ENCODE measurements around the gene ZNF341. TPM values are rescaled to one million over a fixed set of nuclear protein-coding genes. Genes with fewer than 3 reads are reported as not detected.

ZNF341 gene
- total and polyA plus RNA-seq, 9 of the 15 experiments (the other 6 are each of a cell fraction or from before 2014, with no cell fraction given), result 0.08 to 2.6 (median 1.0) TPM

DNA sequence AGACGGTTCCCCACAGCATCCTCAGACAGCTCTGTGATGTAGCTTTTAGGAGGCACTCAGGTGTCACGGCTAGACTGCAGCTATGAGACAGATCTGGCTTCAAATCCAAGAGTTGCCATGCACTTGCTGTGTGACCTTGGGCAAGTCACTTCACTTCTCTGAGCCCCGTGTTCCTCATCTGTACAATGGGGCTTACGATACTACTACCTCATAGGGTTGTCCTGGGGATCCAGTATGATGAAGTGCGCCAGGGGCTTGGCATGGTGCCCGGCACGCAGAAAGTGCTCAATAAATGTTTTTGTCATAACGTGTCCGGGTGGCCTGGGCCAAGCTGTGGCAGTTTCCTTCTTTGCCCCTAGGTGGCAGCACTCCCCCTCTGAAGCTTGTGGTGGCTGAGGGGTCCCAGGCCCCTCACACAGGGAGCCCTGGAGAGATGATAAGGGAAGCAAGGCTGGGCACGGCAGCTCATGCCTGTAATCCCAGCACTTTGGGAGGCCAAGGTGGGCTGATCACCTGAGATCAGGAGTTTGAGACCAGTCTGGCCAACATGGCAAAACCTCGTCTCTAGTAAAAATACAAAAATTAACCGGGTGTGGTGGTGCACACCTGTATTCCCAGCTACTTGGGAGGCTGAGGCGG lies 60.3 kb downstream of the ZNF341 start (continued):
- peak; percentile 38 for TF ChIP-seq DACH1 (IDR thresholded peaks at IDR 0.05; ENCODE audit: partially characterized antibody)
- TF ChIP-seq, protein P1, sequence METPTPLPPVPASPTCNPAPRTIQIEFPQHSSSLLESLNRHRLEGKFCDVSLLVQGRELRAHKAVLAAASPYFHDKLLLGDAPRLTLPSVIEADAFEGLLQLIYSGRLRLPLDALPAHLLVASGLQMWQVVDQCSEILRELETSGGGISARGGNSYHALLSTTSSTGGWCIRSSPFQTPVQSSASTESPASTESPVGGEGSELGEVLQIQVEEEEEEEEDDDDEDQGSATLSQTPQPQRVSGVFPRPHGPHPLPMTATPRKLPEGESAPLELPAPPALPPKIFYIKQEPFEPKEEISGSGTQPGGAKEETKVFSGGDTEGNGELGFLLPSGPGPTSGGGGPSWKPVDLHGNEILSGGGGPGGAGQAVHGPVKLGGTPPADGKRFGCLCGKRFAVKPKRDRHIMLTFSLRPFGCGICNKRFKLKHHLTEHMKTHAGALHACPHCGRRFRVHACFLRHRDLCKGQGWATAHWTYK (CRISPR knock-in tag; IDR thresholded peaks at IDR 0.05), result no peak
- no peak for TF ChIP-seq RBM14 (IDR thresholded peaks at IDR 0.05; ENCODE audit: borderline replicate concordance, insufficient read depth, low read depth, low read length)
- peak; percentile 37; the same call in 1 of the 2 replicates for TF ChIP-seq ESRRA (IDR thresholded peaks at IDR 0.05; ENCODE audit: borderline replicate concordance, low read depth)
- TF ChIP-seq, protein P2, sequence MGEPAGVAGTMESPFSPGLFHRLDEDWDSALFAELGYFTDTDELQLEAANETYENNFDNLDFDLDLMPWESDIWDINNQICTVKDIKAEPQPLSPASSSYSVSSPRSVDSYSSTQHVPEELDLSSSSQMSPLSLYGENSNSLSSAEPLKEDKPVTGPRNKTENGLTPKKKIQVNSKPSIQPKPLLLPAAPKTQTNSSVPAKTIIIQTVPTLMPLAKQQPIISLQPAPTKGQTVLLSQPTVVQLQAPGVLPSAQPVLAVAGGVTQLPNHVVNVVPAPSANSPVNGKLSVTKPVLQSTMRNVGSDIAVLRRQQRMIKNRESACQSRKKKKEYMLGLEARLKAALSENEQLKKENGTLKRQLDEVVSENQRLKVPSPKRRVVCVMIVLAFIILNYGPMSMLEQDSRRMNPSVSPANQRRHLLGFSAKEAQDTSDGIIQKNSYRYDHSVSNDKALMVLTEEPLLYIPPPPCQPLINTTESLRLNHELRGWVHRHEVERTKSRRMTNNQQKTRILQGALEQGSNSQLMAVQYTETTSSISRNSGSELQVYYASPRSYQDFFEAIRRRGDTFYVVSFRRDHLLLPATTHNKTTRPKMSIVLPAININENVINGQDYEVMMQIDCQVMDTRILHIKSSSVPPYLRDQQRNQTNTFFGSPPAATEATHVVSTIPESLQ (CRISPR knock-in tag; IDR thresholded peaks at IDR 0.05), result no peak
- TF ChIP-seq, protein P3, sequence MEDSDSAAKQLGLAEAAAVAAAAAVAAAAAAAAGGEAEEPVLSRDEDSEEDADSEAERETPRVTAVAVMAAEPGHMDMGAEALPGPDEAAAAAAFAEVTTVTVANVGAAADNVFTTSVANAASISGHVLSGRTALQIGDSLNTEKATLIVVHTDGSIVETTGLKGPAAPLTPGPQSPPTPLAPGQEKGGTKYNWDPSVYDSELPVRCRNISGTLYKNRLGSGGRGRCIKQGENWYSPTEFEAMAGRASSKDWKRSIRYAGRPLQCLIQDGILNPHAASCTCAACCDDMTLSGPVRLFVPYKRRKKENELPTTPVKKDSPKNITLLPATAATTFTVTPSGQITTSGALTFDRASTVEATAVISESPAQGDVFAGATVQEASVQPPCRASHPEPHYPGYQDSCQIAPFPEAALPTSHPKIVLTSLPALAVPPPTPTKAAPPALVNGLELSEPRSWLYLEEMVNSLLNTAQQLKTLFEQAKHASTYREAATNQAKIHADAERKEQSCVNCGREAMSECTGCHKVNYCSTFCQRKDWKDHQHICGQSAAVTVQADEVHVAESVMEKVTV (CRISPR knock-in tag; IDR thresholded peaks at IDR 0.05), result 0 out of 2 replicates have a peak, but pooled peaks have one; percentile 19
- no peak for TF ChIP-seq SAFB (IDR thresholded peaks at IDR 0.05; ENCODE audit: borderline replicate concordance, low read depth, low read length)
- TF ChIP-seq PPARD (CRISPR knock-in tag; IDR thresholded peaks at IDR 0.05), result no peak
- no peak for TF ChIP-seq CBFA2T3 (IDR thresholded peaks at IDR 0.05)
- no peak for TF ChIP-seq SETDB1 (IDR thresholded peaks at IDR 0.05; ENCODE audit: low read length)
- TF ChIP-seq, protein P4, sequence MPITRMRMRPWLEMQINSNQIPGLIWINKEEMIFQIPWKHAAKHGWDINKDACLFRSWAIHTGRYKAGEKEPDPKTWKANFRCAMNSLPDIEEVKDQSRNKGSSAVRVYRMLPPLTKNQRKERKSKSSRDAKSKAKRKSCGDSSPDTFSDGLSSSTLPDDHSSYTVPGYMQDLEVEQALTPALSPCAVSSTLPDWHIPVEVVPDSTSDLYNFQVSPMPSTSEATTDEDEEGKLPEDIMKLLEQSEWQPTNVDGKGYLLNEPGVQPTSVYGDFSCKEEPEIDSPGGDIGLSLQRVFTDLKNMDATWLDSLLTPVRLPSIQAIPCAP (CRISPR knock-in tag; IDR thresholded peaks at IDR 0.05; ENCODE audit: borderline replicate concordance), result no peak
- no peak for TF ChIP-seq TGIF2 (CRISPR knock-in tag; IDR thresholded peaks at IDR 0.05)
- TF ChIP-seq, protein P5, sequence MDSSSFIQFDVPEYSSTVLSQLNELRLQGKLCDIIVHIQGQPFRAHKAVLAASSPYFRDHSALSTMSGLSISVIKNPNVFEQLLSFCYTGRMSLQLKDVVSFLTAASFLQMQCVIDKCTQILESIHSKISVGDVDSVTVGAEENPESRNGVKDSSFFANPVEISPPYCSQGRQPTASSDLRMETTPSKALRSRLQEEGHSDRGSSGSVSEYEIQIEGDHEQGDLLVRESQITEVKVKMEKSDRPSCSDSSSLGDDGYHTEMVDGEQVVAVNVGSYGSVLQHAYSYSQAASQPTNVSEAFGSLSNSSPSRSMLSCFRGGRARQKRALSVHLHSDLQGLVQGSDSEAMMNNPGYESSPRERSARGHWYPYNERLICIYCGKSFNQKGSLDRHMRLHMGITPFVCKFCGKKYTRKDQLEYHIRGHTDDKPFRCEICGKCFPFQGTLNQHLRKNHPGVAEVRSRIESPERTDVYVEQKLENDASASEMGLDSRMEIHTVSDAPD (CRISPR knock-in tag; IDR thresholded peaks at IDR 0.05), result no peak
- TF ChIP-seq CTBP1 (IDR thresholded peaks at IDR 0.05; ENCODE audit: borderline replicate concordance), result no peak
- TF ChIP-seq, protein P6, sequence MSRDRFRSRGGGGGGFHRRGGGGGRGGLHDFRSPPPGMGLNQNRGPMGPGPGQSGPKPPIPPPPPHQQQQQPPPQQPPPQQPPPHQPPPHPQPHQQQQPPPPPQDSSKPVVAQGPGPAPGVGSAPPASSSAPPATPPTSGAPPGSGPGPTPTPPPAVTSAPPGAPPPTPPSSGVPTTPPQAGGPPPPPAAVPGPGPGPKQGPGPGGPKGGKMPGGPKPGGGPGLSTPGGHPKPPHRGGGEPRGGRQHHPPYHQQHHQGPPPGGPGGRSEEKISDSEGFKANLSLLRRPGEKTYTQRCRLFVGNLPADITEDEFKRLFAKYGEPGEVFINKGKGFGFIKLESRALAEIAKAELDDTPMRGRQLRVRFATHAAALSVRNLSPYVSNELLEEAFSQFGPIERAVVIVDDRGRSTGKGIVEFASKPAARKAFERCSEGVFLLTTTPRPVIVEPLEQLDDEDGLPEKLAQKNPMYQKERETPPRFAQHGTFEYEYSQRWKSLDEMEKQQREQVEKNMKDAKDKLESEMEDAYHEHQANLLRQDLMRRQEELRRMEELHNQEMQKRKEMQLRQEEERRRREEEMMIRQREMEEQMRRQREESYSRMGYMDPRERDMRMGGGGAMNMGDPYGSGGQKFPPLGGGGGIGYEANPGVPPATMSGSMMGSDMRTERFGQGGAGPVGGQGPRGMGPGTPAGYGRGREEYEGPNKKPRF (IDR thresholded peaks at IDR 0.05; ENCODE audit: low read depth, low read length), result no peak
- TF ChIP-seq HDGF (IDR thresholded peaks at IDR 0.05), result peak; percentile 83; the same call in 1 of the 2 replicates

Data from K562 (cell line).